NCI-H1436 (cell line): ENCODE measurements around the gene PCSK6.

Experiments
- DNase-seq: peaks from one replicate; lab custom pipeline; 2025; lab: John Stamatoyannopoulos, UW

The PCSK6 gene

GRCh38 chr15:101446518-101447167 is 42.9 kb downstream of the PCSK6 start:
- DNase-seq, result no peak

GRCh38 chr15:101445562-101446517 is 43.7 kb downstream of the PCSK6 start:
- DNase-seq, result no peak

- no peak for DNase-seq
Measured at GRCh38 chr15:101444807-101445508, 44.5 kb downstream of the PCSK6 start.

GRCh38 chr15:101444015-101444414 is 45.5 kb downstream of the PCSK6 start:
- no peak for DNase-seq

- DNase-seq, result no peak
Measured at GRCh38 chr15:101442272-101442671, 47.2 kb downstream of the PCSK6 start.

GRCh38 chr15:101441696-101442095 is 47.8 kb downstream of the PCSK6 start:
- no peak for DNase-seq

- DNase-seq, result no peak
Measured at GRCh38 chr15:101440846-101441590, 48.5 kb downstream of the PCSK6 start.

- DNase-seq, result no peak
Measured at GRCh38 chr15:101439920-101440319, 49.6 kb downstream of the PCSK6 start.

GRCh38 chr15:101439285-101439919 is 50.1 kb downstream of the PCSK6 start:
- DNase-seq, result no peak

GRCh38 chr15:101438482-101439284 is 50.8 kb downstream of the PCSK6 start:
- DNase-seq, result no peak

GRCh38 chr15:101437618-101438481 is 51.7 kb downstream of the PCSK6 start:
- DNase-seq, result no peak

- no peak for DNase-seq
Measured at GRCh38 chr15:101437209-101437608, 52.3 kb downstream of the PCSK6 start.

- DNase-seq, result no peak
Measured at GRCh38 chr15:101436526-101436925, 53.0 kb downstream of the PCSK6 start.

- no peak for DNase-seq
Measured at GRCh38 chr15:101435761-101436160, 53.7 kb downstream of the PCSK6 start.

- no peak for DNase-seq
Measured at GRCh38 chr15:101434032-101434920, 55.2 kb downstream of the PCSK6 start.

- no peak for DNase-seq
Measured at GRCh38 chr15:101433396-101433795, 56.1 kb downstream of the PCSK6 start.

GRCh38 chr15:101432982-101433381 is 56.5 kb downstream of the PCSK6 start:
- no peak for DNase-seq

GRCh38 chr15:101431748-101432147 is 57.8 kb downstream of the PCSK6 start:
- DNase-seq, result no peak

GRCh38 chr15:101431301-101431700 is 58.2 kb downstream of the PCSK6 start:
- no peak for DNase-seq
